ENCODE results near the gene SMARCD1. TPM values are rescaled to one million over a fixed set of nuclear protein-coding genes. Genes with fewer than 3 reads are reported as not detected.

Gene SMARCD1
- total and polyA plus RNA-seq, 9 of the 15 experiments (the other 6 are each of a cell fraction or from before 2014, with no cell fraction given), result 0.86 to 91.7 (median 48.0) TPM

DNA sequence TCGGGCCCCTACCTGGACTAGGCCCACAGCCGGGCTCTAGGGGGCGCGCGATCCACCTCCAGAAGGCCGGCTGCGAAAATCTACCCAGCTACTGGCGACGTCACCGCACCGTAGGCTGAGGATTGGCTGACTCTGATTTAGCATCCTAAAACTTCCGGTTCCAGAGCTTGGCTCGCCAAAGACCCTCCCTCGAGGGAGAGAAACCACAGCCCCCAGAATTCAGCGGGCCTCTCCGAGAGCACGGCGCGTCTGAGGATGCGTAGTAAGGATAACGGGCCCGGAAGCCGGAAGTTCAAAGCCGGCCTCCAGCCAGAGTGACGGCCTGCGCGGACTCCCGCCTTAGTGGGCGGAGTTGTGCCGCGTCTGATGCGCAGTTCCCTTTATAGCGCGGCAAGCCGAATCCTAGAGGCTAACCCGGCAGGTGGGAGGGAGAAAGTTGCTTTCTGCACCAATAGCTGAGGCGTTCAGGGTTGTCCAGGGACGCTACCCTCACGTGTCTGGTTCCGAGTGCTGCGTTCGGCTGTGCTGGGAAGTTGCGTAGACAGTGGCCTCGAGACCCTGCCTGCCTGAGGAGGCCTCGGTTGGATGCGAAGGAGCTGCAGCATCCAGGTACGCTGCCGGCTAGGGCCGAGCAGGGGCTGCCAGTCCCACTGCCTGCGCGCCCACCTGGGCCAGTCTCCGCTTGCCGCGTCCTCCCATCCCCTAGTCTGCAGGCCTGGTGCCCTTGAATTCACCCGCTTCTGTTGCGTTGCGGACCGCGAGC, 26.7 kb downstream of the SMARCD1 start, which contains the start of gene COX14 (continued):
- TF ChIP-seq, protein P1, sequence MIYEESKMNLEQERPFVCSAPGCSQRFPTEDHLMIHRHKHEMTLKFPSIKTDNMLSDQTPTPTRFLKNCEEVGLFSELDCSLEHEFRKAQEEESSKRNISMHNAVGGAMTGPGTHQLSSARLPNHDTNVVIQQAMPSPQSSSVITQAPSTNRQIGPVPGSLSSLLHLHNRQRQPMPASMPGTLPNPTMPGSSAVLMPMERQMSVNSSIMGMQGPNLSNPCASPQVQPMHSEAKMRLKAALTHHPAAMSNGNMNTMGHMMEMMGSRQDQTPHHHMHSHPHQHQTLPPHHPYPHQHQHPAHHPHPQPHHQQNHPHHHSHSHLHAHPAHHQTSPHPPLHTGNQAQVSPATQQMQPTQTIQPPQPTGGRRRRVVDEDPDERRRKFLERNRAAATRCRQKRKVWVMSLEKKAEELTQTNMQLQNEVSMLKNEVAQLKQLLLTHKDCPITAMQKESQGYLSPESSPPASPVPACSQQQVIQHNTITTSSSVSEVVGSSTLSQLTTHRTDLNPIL (CRISPR knock-in tag; IDR thresholded peaks at IDR 0.05), result no peak
- peak; percentile 94 for TF ChIP-seq PHF8 (IDR thresholded peaks at IDR 0.05; ENCODE audit: borderline replicate concordance, low read length)
- TF ChIP-seq ZBTB26 (CRISPR knock-in tag; IDR thresholded peaks at IDR 0.05), result no peak
- TF ChIP-seq ASH1L (IDR thresholded peaks at IDR 0.05; ENCODE audit: borderline replicate concordance, low read depth, partially characterized antibody), result peak; percentile 46
- 0 out of 2 replicates have a peak, but pooled peaks have one; percentile 53 for TF ChIP-seq PRMT5 (CRISPR knock-in tag; IDR thresholded peaks at IDR 0.05)
- no peak for TF ChIP-seq ZNF76 (CRISPR knock-in tag; IDR thresholded peaks at IDR 0.05; ENCODE audit: borderline replicate concordance)
- peak in 1 of 2 experiments; percentile 97; a peak in 2 of 4 replicates for TF ChIP-seq HDAC1 (IDR thresholded peaks at IDR 0.05)
- TF ChIP-seq HLTF (IDR thresholded peaks at IDR 0.05), result no peak
- no peak for TF ChIP-seq SIN3B (IDR thresholded peaks at IDR 0.05; ENCODE audit: low read depth)
- TF ChIP-seq POLR2AphosphoS2 (IDR thresholded peaks at IDR 0.05; ENCODE audit: low read length), result no peak
- no peak for TF ChIP-seq STAG1 (CRISPR knock-in tag; IDR thresholded peaks at IDR 0.05; ENCODE audit: borderline replicate concordance)
- TF ChIP-seq ZNF507 (tag; conservative IDR thresholded peaks at IDR 0.05), result no peak
- no peak for TF ChIP-seq HDAC8 (tag; IDR thresholded peaks at IDR 0.05)
- TF ChIP-seq HMG20A (CRISPR knock-in tag; conservative IDR thresholded peaks at IDR 0.05), result no peak
- TF ChIP-seq SOX6 (IDR thresholded peaks at IDR 0.05), result no peak
- TF ChIP-seq, protein P2, sequence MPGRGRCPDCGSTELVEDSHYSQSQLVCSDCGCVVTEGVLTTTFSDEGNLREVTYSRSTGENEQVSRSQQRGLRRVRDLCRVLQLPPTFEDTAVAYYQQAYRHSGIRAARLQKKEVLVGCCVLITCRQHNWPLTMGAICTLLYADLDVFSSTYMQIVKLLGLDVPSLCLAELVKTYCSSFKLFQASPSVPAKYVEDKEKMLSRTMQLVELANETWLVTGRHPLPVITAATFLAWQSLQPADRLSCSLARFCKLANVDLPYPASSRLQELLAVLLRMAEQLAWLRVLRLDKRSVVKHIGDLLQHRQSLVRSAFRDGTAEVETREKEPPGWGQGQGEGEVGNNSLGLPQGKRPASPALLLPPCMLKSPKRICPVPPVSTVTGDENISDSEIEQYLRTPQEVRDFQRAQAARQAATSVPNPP (IDR thresholded peaks at IDR 0.05; ENCODE audit: borderline replicate concordance, insufficient read depth, insufficient read length), result no peak
- no peak for TF ChIP-seq ZSCAN32 (CRISPR knock-in tag; IDR thresholded peaks at IDR 0.05)
- peak; percentile 91 for TF ChIP-seq POLR2G (IDR thresholded peaks at IDR 0.05; ENCODE audit: low read depth, low read length)
- TF ChIP-seq NBN (IDR thresholded peaks at IDR 0.05; ENCODE audit: low read depth), result no peak
- TF ChIP-seq YY1 (IDR thresholded peaks at IDR 0.05; ENCODE audit: borderline replicate concordance in 1 of 3, control insufficient read depth in 1 of 3, extremely low read depth in 1 of 3, insufficient read depth in 3 of 3, insufficient read length in 1 of 3, insufficient replicate concordance in 2 of 3, low read depth in 1 of 3, low read length in 2 of 3), result peak in 2 of 3 experiments; percentile 21 to 36
- no peak for TF ChIP-seq NCOA2 (IDR thresholded peaks at IDR 0.05; ENCODE audit: partially characterized antibody in 2 of 2)
- TF ChIP-seq, protein P3, sequence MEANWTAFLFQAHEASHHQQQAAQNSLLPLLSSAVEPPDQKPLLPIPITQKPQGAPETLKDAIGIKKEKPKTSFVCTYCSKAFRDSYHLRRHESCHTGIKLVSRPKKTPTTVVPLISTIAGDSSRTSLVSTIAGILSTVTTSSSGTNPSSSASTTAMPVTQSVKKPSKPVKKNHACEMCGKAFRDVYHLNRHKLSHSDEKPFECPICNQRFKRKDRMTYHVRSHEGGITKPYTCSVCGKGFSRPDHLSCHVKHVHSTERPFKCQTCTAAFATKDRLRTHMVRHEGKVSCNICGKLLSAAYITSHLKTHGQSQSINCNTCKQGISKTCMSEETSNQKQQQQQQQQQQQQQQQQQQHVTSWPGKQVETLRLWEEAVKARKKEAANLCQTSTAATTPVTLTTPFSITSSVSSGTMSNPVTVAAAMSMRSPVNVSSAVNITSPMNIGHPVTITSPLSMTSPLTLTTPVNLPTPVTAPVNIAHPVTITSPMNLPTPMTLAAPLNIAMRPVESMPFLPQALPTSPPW (CRISPR knock-in tag; IDR thresholded peaks at IDR 0.05), result no peak
- no peak for TF ChIP-seq EP300 (IDR thresholded peaks at IDR 0.05; ENCODE audit: low read length)

All from K562 (cell line).